ENCODE measurements around the gene RNF13. TPM values are rescaled to one million over a fixed set of nuclear protein-coding genes. Genes with fewer than 3 reads are reported as not detected.

The RNF13 gene
- polyA plus RNA-seq, 2 donors = 23.7 to 31.3 TPM

DNA sequence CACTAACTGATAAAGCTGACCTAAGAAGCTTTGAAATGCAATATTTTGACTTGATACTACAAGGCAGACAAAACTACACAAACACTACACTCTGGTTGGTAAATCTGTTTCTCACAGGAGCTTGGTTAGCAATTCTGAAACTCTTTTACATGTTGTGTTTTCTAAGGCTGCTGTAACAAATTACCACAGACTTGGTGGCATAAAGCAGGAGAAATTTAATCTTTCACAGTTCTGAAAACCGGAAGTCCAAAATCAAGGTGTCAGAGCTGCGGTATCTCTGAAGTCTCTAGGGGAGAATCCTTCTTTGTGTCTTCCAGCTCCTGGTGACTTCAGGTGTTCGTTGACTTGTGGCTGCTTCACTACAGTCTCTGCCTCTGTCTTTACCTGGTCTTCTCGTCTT lies 170.6 kb downstream of the RNF13 start:
- no peak overlapping the region for H3K27ac ChIP-seq (ENCODE audit: low read depth in 2 of 2, low read length in 1 of 2)
- H3K4me1 ChIP-seq (ENCODE audit: control insufficient read depth in 2 of 2, insufficient read depth in 2 of 2, low read length in 1 of 2) = no peaks in the 10 kb centered on the region
- no peaks in the 10 kb centered on the region for H3K36me3 ChIP-seq (ENCODE audit: control insufficient read depth in 2 of 2, insufficient read depth in 2 of 2, low read length in 1 of 2)
- H3K4me3 ChIP-seq (ENCODE audit: low read depth in 1 of 2, low read length in 2 of 2) = no peak overlapping the region
- no peaks in the 10 kb centered on the region for H3K27me3 ChIP-seq (ENCODE audit: control insufficient read depth in 1 of 2, insufficient read depth in 2 of 2, low read length in 2 of 2)
- no peaks in the 10 kb centered on the region for H3K9me3 ChIP-seq (ENCODE audit: control insufficient read depth in 2 of 2, insufficient read depth in 1 of 2, low read depth in 1 of 2, low read length in 1 of 2)
- 88 to 94% methylated on average over 4 of the region's 4 CpGs for WGBS, 2 donors

DNA sequence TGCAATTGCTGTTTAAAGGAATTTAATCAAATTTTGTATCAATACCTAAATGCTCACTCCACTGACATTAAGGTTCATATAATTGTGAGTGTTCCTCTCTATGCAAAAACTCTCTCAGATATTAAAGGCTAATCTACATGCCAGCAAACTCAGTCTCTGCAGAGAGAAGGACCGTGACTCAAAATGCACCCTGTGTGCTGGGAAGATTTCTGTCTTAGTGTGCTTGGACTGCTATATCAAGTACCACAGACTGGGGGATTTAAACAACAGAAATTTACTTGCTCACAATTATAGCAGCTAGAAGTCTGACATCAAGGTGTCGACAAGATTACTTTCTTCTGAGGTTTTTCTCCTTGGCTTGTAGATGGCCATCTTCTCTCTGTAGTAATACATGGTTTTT lies 176.3 kb downstream of the RNF13 start:
- peaks cover 0 to 6% of the 10 kb centered on the region in 2 donors for H3K9me3 ChIP-seq (ENCODE audit: control insufficient read depth in 2 of 2, insufficient read depth in 1 of 2, low read depth in 1 of 2, low read length in 1 of 2)
- WGBS, 2 donors = 87 to 89% methylated on average over 2 of the region's 2 CpGs

DNA sequence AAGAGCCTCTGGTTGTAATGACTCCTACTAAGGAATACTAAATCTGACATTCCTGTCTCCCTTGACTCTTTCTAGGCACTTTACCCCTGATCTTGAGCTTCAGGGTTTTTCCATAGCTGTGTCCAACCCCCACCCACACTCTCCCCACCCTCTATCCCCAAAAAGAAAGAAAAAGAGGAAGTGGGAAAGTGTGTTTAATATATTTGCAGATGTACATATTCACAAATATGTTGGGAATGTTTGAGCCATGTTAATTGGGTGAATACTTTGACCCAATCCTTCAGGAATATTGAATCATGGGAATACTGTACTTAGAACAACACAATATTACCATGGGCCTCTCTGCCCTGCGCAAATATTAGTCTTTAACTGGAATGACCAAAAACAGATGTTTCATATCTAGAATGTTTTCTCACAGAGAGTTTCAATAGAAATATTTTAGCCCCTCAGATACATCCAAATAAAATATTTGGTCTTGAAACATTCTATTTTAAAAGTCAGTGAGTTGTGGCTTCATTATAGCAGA lies 177.5 kb downstream of the RNF13 start:
- no peaks in the 10 kb centered on the region for H3K36me3 ChIP-seq (ENCODE audit: control insufficient read depth in 2 of 2, insufficient read depth in 2 of 2, low read length in 1 of 2)
- no peaks in the 10 kb centered on the region for H3K4me1 ChIP-seq (ENCODE audit: control insufficient read depth in 2 of 2, insufficient read depth in 2 of 2, low read length in 1 of 2)
- peaks cover 0 to 6% of the 10 kb centered on the region in 2 donors for H3K9me3 ChIP-seq (ENCODE audit: control insufficient read depth in 2 of 2, insufficient read depth in 1 of 2, low read depth in 1 of 2, low read length in 1 of 2)
- H3K27me3 ChIP-seq (ENCODE audit: control insufficient read depth in 1 of 2, insufficient read depth in 2 of 2, low read length in 2 of 2) = no peaks in the 10 kb centered on the region
- H3K4me3 ChIP-seq (ENCODE audit: low read depth in 1 of 2, low read length in 2 of 2) = no peak overlapping the region
- whole genome bisulfite sequencing, 2 donors = 78 to 86% methylated on average over 1 of the region's 1 CpG
- no peak overlapping the region for H3K27ac ChIP-seq (ENCODE audit: low read depth in 2 of 2, low read length in 1 of 2)

More for the DNA sequence above, 176.3 kb downstream of the RNF13 start:
- H3K36me3 ChIP-seq (ENCODE audit: control insufficient read depth in 2 of 2, insufficient read depth in 2 of 2, low read length in 1 of 2) = no peaks in the 10 kb centered on the region
- H3K27me3 ChIP-seq (ENCODE audit: control insufficient read depth in 1 of 2, insufficient read depth in 2 of 2, low read length in 2 of 2) = no peaks in the 10 kb centered on the region
- H3K27ac ChIP-seq (ENCODE audit: low read depth in 2 of 2, low read length in 1 of 2) = no peak overlapping the region
- H3K4me3 ChIP-seq (ENCODE audit: low read depth in 1 of 2, low read length in 2 of 2) = no peak overlapping the region
- no peaks in the 10 kb centered on the region for H3K4me1 ChIP-seq (ENCODE audit: control insufficient read depth in 2 of 2, insufficient read depth in 2 of 2, low read length in 1 of 2)

DNA sequence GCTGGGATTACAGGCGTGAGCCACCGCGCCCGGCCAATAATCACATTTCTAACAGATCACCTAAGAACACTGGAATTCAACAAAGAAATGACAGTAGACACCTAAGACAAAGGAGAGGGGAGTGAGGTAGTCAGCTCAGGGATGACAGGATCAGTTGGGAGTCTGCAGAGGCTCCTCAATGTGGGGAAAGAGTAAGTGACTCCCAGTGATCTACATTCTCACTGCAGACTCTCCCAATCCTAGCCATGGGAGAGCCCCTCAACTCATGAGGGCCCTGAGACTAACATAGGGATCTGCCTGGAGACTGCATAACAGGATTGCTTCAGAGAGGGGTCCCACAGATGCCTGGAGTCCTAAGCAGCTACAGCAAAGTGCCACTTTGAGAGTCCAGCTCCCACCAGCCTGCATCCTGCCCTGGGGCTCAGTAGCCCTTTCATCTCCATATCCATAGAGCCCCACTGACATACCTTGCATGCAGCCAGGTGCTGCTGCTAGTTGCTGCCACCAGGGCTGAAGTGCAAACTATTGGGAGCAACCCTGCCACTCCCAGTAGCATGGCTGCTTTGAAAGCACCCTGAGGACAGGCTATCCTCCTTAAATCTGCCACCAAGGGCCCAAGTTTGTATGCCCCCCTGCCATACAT lies 179.5 kb downstream of the RNF13 start:
- no peaks in the 10 kb centered on the region for H3K36me3 ChIP-seq (ENCODE audit: control insufficient read depth in 2 of 2, insufficient read depth in 2 of 2, low read length in 1 of 2)
- no peaks in the 10 kb centered on the region for H3K4me1 ChIP-seq (ENCODE audit: control insufficient read depth in 2 of 2, insufficient read depth in 2 of 2, low read length in 1 of 2)
- peaks cover 0 to 6% of the 10 kb centered on the region in 2 donors for H3K9me3 ChIP-seq (ENCODE audit: control insufficient read depth in 2 of 2, insufficient read depth in 1 of 2, low read depth in 1 of 2, low read length in 1 of 2)
- no peak overlapping the region for H3K4me3 ChIP-seq (ENCODE audit: low read depth in 1 of 2, low read length in 2 of 2)
- no peaks in the 10 kb centered on the region for H3K27me3 ChIP-seq (ENCODE audit: control insufficient read depth in 1 of 2, insufficient read depth in 2 of 2, low read length in 2 of 2)
- WGBS, 2 donors = 98 to 100% methylated on average over 4 of the region's 4 CpGs
- H3K27ac ChIP-seq (ENCODE audit: low read depth in 2 of 2, low read length in 1 of 2) = no peak overlapping the region

DNA sequence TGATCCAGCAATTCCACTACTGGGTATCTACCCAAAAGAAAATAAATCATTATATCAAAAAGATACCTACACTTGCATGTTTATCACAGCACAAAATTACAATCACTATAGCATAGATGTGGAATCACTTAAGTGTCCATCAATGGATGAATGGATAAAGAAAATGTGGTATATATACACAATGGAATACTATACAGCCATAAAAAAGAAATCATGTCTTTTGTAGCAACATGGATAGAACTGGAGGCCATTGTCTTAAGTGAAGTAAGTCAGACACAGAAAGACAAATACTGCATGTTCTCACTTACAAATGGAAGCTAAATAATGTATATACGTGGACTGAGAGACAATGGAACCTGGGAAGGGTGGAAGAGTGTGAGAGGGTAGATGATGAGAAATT lies 185.9 kb downstream of the RNF13 start:
- H3K27ac ChIP-seq (ENCODE audit: low read depth in 2 of 2, low read length in 1 of 2) = no peak overlapping the region
- no peaks in the 10 kb centered on the region for H3K36me3 ChIP-seq (ENCODE audit: control insufficient read depth in 2 of 2, insufficient read depth in 2 of 2, low read length in 1 of 2)
- 94 to 100% methylated on average over 1 of the region's 1 CpG for WGBS, 2 donors
- H3K9me3 ChIP-seq (ENCODE audit: control insufficient read depth in 2 of 2, insufficient read depth in 1 of 2, low read depth in 1 of 2, low read length in 1 of 2) = no peaks in the 10 kb centered on the region
- H3K4me3 ChIP-seq (ENCODE audit: low read depth in 1 of 2, low read length in 2 of 2) = no peak overlapping the region
- no peaks in the 10 kb centered on the region for H3K4me1 ChIP-seq (ENCODE audit: control insufficient read depth in 2 of 2, insufficient read depth in 2 of 2, low read length in 1 of 2)
- no peaks in the 10 kb centered on the region for H3K27me3 ChIP-seq (ENCODE audit: control insufficient read depth in 1 of 2, insufficient read depth in 2 of 2, low read length in 2 of 2)

DNA sequence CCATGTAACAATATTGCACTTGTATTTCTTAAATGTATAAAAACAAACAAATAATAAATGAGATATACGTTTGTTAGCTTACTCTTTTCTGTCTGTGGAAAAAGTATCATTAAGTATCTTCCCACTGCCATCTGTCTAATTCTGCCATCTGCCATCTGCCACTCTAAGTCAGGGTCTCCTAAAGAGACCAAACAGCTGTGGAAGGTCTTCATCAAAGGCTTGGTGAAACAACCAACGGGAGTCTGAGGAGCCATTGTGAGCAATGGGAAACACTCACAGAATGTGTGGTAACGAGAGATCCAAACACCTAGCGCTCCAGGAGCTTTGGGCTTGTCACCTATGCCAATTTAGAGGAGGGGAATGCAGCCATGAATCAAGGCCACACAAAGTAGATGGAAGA lies 186.4 kb downstream of the RNF13 start:
- Histone ChIP-seq H3K4me1 (ENCODE audit: control insufficient read depth in 2 of 2, insufficient read depth in 2 of 2, low read length in 1 of 2) (no peaks in the 10 kb centered on the region), H3K27ac (ENCODE audit: low read depth in 2 of 2, low read length in 1 of 2) (no peak overlapping the region), H3K36me3 (ENCODE audit: control insufficient read depth in 2 of 2, insufficient read depth in 2 of 2, low read length in 1 of 2) (no peaks in the 10 kb centered on the region), H3K27me3 (ENCODE audit: control insufficient read depth in 1 of 2, insufficient read depth in 2 of 2, low read length in 2 of 2) (no peaks in the 10 kb centered on the region), H3K4me3 (ENCODE audit: low read depth in 1 of 2, low read length in 2 of 2) (no peak overlapping the region), H3K9me3 (ENCODE audit: control insufficient read depth in 2 of 2, insufficient read depth in 1 of 2, low read depth in 1 of 2, low read length in 1 of 2) (no peaks in the 10 kb centered on the region)
- 86 to 92% methylated on average over 4 of the region's 4 CpGs for WGBS, 2 donors

DNA sequence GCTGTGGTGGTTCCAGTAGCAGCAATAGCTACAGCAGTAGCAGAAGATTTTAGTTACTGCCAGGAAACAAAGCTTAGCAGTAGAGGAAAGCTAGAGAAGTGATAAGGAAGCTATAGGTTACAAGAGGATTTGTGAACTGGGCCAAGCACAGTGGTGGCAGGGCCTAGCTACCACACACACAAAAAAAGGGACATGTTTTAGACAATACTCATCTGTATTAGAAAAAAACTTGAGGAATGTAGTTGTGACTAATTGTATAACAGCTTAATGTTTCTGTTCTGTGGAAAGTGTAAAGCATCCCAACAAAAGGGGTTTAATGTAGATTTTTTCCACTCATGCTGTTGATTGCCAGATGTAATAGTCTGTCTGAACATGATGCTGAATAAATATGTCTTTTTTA lies 187.6 kb downstream of the RNF13 start:
- Histone ChIP-seq H3K36me3 (ENCODE audit: control insufficient read depth in 2 of 2, insufficient read depth in 2 of 2, low read length in 1 of 2) (no peaks in the 10 kb centered on the region), H3K27ac (ENCODE audit: low read depth in 2 of 2, low read length in 1 of 2) (no peak overlapping the region), H3K4me3 (ENCODE audit: low read depth in 1 of 2, low read length in 2 of 2) (no peak overlapping the region), H3K9me3 (ENCODE audit: control insufficient read depth in 2 of 2, insufficient read depth in 1 of 2, low read depth in 1 of 2, low read length in 1 of 2) (no peaks in the 10 kb centered on the region), H3K27me3 (ENCODE audit: control insufficient read depth in 1 of 2, insufficient read depth in 2 of 2, low read length in 2 of 2) (no peaks in the 10 kb centered on the region), H3K4me1 (ENCODE audit: control insufficient read depth in 2 of 2, insufficient read depth in 2 of 2, low read length in 1 of 2) (no peaks in the 10 kb centered on the region)

DNA sequence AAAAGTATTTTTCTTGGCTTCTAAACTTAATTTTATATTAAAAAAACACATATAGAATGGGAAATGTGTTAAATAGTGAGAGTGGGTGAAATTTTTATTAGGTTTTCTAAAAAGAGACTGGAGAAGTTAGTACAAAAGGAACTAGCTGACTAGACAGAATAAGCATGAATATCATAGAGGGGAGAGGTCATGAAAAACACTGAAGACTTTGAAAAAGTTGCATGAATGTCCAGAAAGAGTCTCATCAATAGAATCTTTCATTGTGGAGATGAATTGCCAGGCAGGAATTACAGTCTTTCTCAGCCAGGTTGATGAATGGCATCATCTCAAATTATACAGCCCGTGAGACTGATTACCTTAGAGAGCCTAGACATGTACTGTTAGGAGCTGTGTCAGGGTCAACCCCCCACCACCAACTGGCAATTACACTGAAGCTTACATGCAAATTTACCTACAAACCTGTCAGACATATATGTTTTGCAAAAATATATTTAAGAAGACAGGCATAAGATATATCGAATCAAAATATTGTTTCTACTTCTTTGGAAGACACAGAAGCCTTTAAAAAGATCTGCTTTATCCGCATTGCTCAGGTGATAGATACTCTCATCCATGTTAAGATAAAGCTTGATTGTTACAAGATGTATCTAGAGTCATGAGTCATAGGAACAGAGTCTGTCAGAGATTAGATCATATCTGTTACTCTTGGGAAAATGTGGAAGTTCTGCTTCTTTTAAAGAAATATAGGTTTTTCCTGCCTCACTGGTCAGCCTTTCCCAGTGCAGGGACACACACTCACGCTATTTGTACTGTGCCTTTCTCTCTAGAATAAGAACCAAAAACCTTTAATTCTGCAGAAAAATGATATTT lies 192.5 kb downstream of the RNF13 start:
- H3K4me3 ChIP-seq (ENCODE audit: low read depth in 1 of 2, low read length in 2 of 2) = no peak overlapping the region
- H3K4me1 ChIP-seq (ENCODE audit: control insufficient read depth in 2 of 2, insufficient read depth in 2 of 2, low read length in 1 of 2) = no peaks in the 10 kb centered on the region
- no peaks in the 10 kb centered on the region for H3K27me3 ChIP-seq (ENCODE audit: control insufficient read depth in 1 of 2, insufficient read depth in 2 of 2, low read length in 2 of 2)
- WGBS, 2 donors = 76 to 82% methylated on average over 4 of the region's 4 CpGs
- no peak overlapping the region for H3K27ac ChIP-seq (ENCODE audit: low read depth in 2 of 2, low read length in 1 of 2)
- no peaks in the 10 kb centered on the region for H3K9me3 ChIP-seq (ENCODE audit: control insufficient read depth in 2 of 2, insufficient read depth in 1 of 2, low read depth in 1 of 2, low read length in 1 of 2)
- no peaks in the 10 kb centered on the region for H3K36me3 ChIP-seq (ENCODE audit: control insufficient read depth in 2 of 2, insufficient read depth in 2 of 2, low read length in 1 of 2)

DNA sequence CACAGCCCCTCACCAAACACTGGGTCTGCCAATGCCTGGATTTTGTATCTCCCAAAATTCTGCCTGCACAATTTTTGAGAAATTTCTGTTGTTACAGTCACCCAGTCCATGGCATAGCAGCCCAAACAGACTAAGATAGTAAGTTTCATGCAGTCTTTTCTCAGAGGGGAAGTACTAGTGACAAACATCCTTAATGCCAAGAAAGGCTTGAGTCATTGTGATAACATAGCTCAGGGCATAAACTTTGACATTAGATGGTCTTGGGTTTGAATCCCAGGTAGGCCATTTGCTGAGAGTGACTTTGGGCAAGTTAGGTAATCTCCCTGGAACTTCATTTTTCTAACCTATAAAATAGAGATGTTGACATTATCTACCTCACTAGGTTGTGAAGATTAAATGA lies 193.8 kb downstream of the RNF13 start:
- H3K27ac ChIP-seq (ENCODE audit: low read depth in 2 of 2, low read length in 1 of 2) = no peak overlapping the region
- no peaks in the 10 kb centered on the region for H3K27me3 ChIP-seq (ENCODE audit: control insufficient read depth in 1 of 2, insufficient read depth in 2 of 2, low read length in 2 of 2)
- H3K36me3 ChIP-seq (ENCODE audit: control insufficient read depth in 2 of 2, insufficient read depth in 2 of 2, low read length in 1 of 2) = no peaks in the 10 kb centered on the region
- no peaks in the 10 kb centered on the region for H3K9me3 ChIP-seq (ENCODE audit: control insufficient read depth in 2 of 2, insufficient read depth in 1 of 2, low read depth in 1 of 2, low read length in 1 of 2)
- H3K4me1 ChIP-seq (ENCODE audit: control insufficient read depth in 2 of 2, insufficient read depth in 2 of 2, low read length in 1 of 2) = no peaks in the 10 kb centered on the region
- no peak overlapping the region for H3K4me3 ChIP-seq (ENCODE audit: low read depth in 1 of 2, low read length in 2 of 2)

Measured in esophagus (tissue), 2 donors.